WTC11 (cell line): ENCODE data around the gene SHMT1. TPM values are rescaled to one million over a fixed set of nuclear protein-coding genes. Genes with fewer than 3 reads are reported as not detected.
"Not testable (repeated sequence)": the region's sequence is repeated elsewhere in the genome, so short reads cannot be mapped to it uniquely, and the experiment has no call there.

Experiments
- ATAC-seq: fragments of 200-7000 bp; cut with Tn5 transposase; 2 replicates; pipeline ENCODE4 v1.10.0; 2021; ENCODE audit warnings: mild to moderate bottlenecking, moderate library complexity
- CTCF ChIA-PET: fragments of 300-600 bp; sonication (Branson Sonifier 250); formaldehyde crosslinking; loops from one replicate; lab custom pipeline; 2021; ENCODE audit warnings: antibody characterized with exemption; lab: Charles Lee
- POLR2A ChIA-PET: fragments of 350-600 bp; sonication (Branson Sonifier 250); formaldehyde crosslinking; loops from one replicate; lab custom pipeline; 2021; ENCODE audit warnings: antibody characterized with exemption; lab: Charles Lee
- DNase-seq: peaks from one replicate; pipeline ENCODE4 v3.0.0; 2021; ENCODE audit warnings: low spot score
- H3K27ac Mint-ChIP-seq: 2 replicates; pipeline ENCODE4 v1.8.0; 2021; ENCODE audit warnings: mixed read lengths
- H3K27me3 Mint-ChIP-seq: 2 replicates; pipeline ENCODE4 v1.8.0; 2021; ENCODE audit warnings: low read depth, mild to moderate bottlenecking, moderate library complexity, mixed read lengths
- H3K36me3 Mint-ChIP-seq: 2 replicates; pipeline ENCODE4 v1.8.0; 2021; ENCODE audit warnings: mixed read lengths
- H3K4me1 Mint-ChIP-seq: 2 replicates; pipeline ENCODE4 v1.8.0; 2022; ENCODE audit warnings: mixed read lengths
- H3K4me3 Mint-ChIP-seq: 2 replicates; pipeline ENCODE4 v1.8.0; 2021; ENCODE audit warnings: mild to moderate bottlenecking, moderate library complexity, mixed read lengths
- H3K9me3 Mint-ChIP-seq: 2 replicates; pipeline ENCODE4 v1.8.0; 2021; ENCODE audit warnings: mixed read lengths
- AFF4 ChIP-seq: sonication (generic); formaldehyde crosslinking; IDR thresholded peaks from 2 replicates; pipeline ENCODE4 v1.8.1; 2023; ENCODE audit warnings: mild to moderate bottlenecking, missing genetic modification reagents, borderline replicate concordance
- AR ChIP-seq: fragments of 250-450 bp; sonication (Bioruptor Pico); IDR thresholded peaks from 2 replicates; pipeline ENCODE4 v1.9.0; 2021; ENCODE audit warnings: mild to moderate bottlenecking
- E2F1 ChIP-seq: sonication (generic); formaldehyde crosslinking; IDR thresholded peaks from 2 replicates; pipeline ENCODE4 v1.8.0; 2022; ENCODE audit warnings: mild to moderate bottlenecking, missing genetic modification reagents
- E2F5 ChIP-seq: sonication (generic); formaldehyde crosslinking; IDR thresholded peaks from 2 replicates; pipeline ENCODE4 v1.8.1; 2022; ENCODE audit warnings: mild to moderate bottlenecking, moderate library complexity, missing genetic modification reagents
- FOXK1 ChIP-seq: sonication (generic); formaldehyde crosslinking; IDR thresholded peaks from 2 replicates; pipeline ENCODE4 v1.8.0; 2022; ENCODE audit warnings: mild to moderate bottlenecking, moderate library complexity, missing genetic modification reagents
- MLX ChIP-seq: sonication (generic); formaldehyde crosslinking; IDR thresholded peaks from 2 replicates; pipeline ENCODE4 v1.8.1; 2023; ENCODE audit warnings: mild to moderate bottlenecking, missing genetic modification reagents, moderate library complexity
- TP53 ChIP-seq: sonication (generic); formaldehyde crosslinking; IDR thresholded peaks from 2 replicates; pipeline ENCODE4 v1.8.1; 2023; ENCODE audit warnings: mild to moderate bottlenecking, missing genetic modification reagents
- ZNF121 ChIP-seq: sonication (generic); formaldehyde crosslinking; IDR thresholded peaks from 2 replicates; pipeline ENCODE4 v1.8.0; 2023; ENCODE audit warnings: missing genetic modification reagents
- ZNF281 ChIP-seq: sonication (generic); formaldehyde crosslinking; IDR thresholded peaks from 2 replicates; pipeline ENCODE4 v1.8.0; 2023; ENCODE audit warnings: mild to moderate bottlenecking, missing genetic modification reagents
- total RNA-seq: library from RNA; stranded (reverse); gene quantifications from 3 replicates; pipeline ENCODE4 v1.2.3, GENCODE V29; 2021

The SHMT1 gene
- total RNA-seq, 1 experiment from 2014 or later = 49.2 TPM

- Mint-ChIP-seq H3K36me3 (peaks cover 7% of the 10 kb centered on the region), H3K27me3 (peaks cover 2% of the 10 kb centered on the region; the same call in 1 of the 2 replicates), H3K4me1 (peaks cover 7% of the 10 kb centered on the region), H3K9me3 (peaks cover 13% of the 10 kb centered on the region), H3K4me3 (no peak within 1 kb of the TSS), H3K27ac (no peak within 1 kb of the TSS)
- ChIA-PET CTCF (interaction anchor here (1.1 kb wide), 1 partner anchor 159 kb away, joined by 3 read pairs; no protein-coding TSS in a partner anchor), POLR2A (no interaction called here)
- TF ChIP-seq MLX (CRISPR knock-in tag) (no peak), AR (CRISPR knock-in tag) (no peak), AFF4 (CRISPR knock-in tag) (no peak), ZNF281 (CRISPR knock-in tag) (no peak), TP53 (no peak), E2F1 (CRISPR knock-in tag) (no peak), E2F5 (no peak)
- ATAC-seq (no peak), DNase-seq (no peak)
These were observed 14.3 kb upstream of the SHMT1 start, which contains the start of gene EVPLL for GRCh38 chr17:18377437-18378204. Gene EVPLL (plus strand): TSS chr17:18377778. CDS start chr17:18380938, 3,160 bp downstream.

- H3K27me3 Mint-ChIP-seq = no peaks in the 10 kb centered on the region; the same call in 1 of the 2 replicates
- no peak overlapping the region for H3K4me3 Mint-ChIP-seq
- POLR2A ChIA-PET = no interaction called here
- TF ChIP-seq FOXK1 = no peak
- 0 out of 2 replicates have a peak, but pooled peaks have one; percentile 24 for TF ChIP-seq ZNF121 (CRISPR knock-in tag)
- no peak for ATAC-seq
- CTCF ChIA-PET = no interaction called here
- no peak for DNase-seq
- no peak overlapping the region for H3K27ac Mint-ChIP-seq
- H3K4me1 Mint-ChIP-seq = no peaks in the 10 kb centered on the region
- H3K9me3 Mint-ChIP-seq = peaks cover 13% of the 10 kb centered on the region
- peaks cover 7% of the 10 kb centered on the region for H3K36me3 Mint-ChIP-seq
These were observed 10.9 kb upstream of the SHMT1 start for GRCh38 chr17:18374216-18374615.

GRCh38 chr17:18373181-18373580, 9.8 kb upstream of the SHMT1 start:
- DNase-seq, H3K4me1 Mint-ChIP-seq, H3K27me3 Mint-ChIP-seq, ATAC-seq, H3K27ac Mint-ChIP-seq, H3K4me3 Mint-ChIP-seq, POLR2A ChIA-PET, H3K36me3 Mint-ChIP-seq, CTCF ChIA-PET: not testable (repeated sequence)
- peaks cover 13% of the 10 kb centered on the region for H3K9me3 Mint-ChIP-seq
